GM12878 (cell line): Measurements from ENCODE around the gene SIN3B. TPM values are rescaled to one million over a fixed set of nuclear protein-coding genes. Genes with fewer than 3 reads are reported as not detected.

Source experiments
- ATAC-seq: fragments of 200-7000 bp; cut with Tn5 transposase; 3 replicates; pipeline ENCODE4 v1.9.1; 2020; ENCODE audit warnings: mild to moderate bottlenecking, moderate library complexity
- BruUV-seq: library from RNA; stranded (reverse); fragments of 400-500 nt; replicated peaks from 2 replicates; lab custom pipeline; 2021; lab: Mats Ljungman, UMichigan
- CTCF ChIA-PET: fragments of 300-600 bp; sonication (Branson Sonifier 250); formaldehyde crosslinking; extraction: SDS; loops from one replicate; lab custom pipeline; 2021; ENCODE audit warnings: inconsistent platforms; lab: Yijun Ruan, JAX
- POLR2A ChIA-PET: fragments of 350-600 bp; formaldehyde crosslinking; extraction: SDS; loops from one replicate; lab custom pipeline; 2021; ENCODE audit warnings: inconsistent platforms; lab: Charles Lee
- RAD21 ChIA-PET: fragments of 300-600 bp; sonication (Branson Sonifier 250); formaldehyde crosslinking; loops from one replicate; lab custom pipeline; 2023; ENCODE audit warnings: antibody characterized with exemption; ENCODE audit not compliant: unreplicated experiment; lab: Charles Lee
- SMC1A ChIA-PET: fragments of 300-600 bp; sonication (Branson Sonifier 250); formaldehyde crosslinking; loops from one replicate; lab custom pipeline; 2023; ENCODE audit not compliant: unreplicated experiment, uncharacterized antibody; lab: Charles Lee
- DNase-seq: peaks from one replicate; pipeline ENCODE4 v3.0.0-alpha.2; 2011; ENCODE audit warnings: low read depth, low spot score
- FAIRE-seq: peaks from 3 replicates; lab custom pipeline; 2011; peaks lifted over from hg19 to GRCh38; lab: Jason Lieb, UNC
- H2AFZ ChIP-seq: 2 replicates; pipeline ENCODE4 v1.6.0; 2011; ENCODE audit warnings: low read depth, low read length, control low read depth; ENCODE audit not compliant: control insufficient read depth
- H3K27ac ChIP-seq: 2 replicates; pipeline ENCODE4 v1.5.1; 2011; ENCODE audit warnings: control low read depth; ENCODE audit not compliant: control insufficient read depth, insufficient read depth
- H3K27me3 ChIP-seq, 2 experiments: replicated peaks in 1 of 2; 2 replicates each; pipeline versions ENCODE4 v1.6.0 to v1.6.1; 2011; ENCODE audit warnings: low read length in 1 of 2; ENCODE audit not compliant: control insufficient read depth in 2 of 2, insufficient read depth in 2 of 2
- H3K36me3 ChIP-seq, 2 experiments: 2 replicates each; pipeline ENCODE4 v1.5.1; 2011; ENCODE audit warnings: low read length in 1 of 2; ENCODE audit not compliant: control insufficient read depth in 2 of 2, insufficient read depth in 2 of 2
- H3K4me1 ChIP-seq: 2 replicates; pipeline ENCODE4 v1.6.1; 2011; ENCODE audit warnings: mild to moderate bottlenecking, low read length, moderate library complexity, mixed read lengths; ENCODE audit not compliant: control insufficient read depth, insufficient read depth
- H3K4me2 ChIP-seq: 2 replicates; pipeline ENCODE4 v1.6.0; 2011; ENCODE audit warnings: control low read depth; ENCODE audit not compliant: control insufficient read depth, insufficient read depth
- H3K4me3 ChIP-seq: fragments of 200-600 bp; sonication (generic); 2 replicates; pipeline ENCODE4 v1.5.1; 2016
- H3K79me2 ChIP-seq: 2 replicates; pipeline ENCODE4 v1.6.0; 2011; ENCODE audit warnings: low read length; ENCODE audit not compliant: control insufficient read depth, insufficient read depth
- H3K9ac ChIP-seq: 2 replicates; pipeline ENCODE4 v1.8.0; 2011; ENCODE audit warnings: low read length, control low read depth, mixed read lengths; ENCODE audit not compliant: control insufficient read depth, insufficient read depth
- H3K9me3 ChIP-seq: replicated peaks from 3 replicates; pipeline ENCODE4 v1.5.1; 2011; ENCODE audit warnings: mild to moderate bottlenecking, low read length; ENCODE audit not compliant: control insufficient read depth, insufficient read depth
- H4K20me1 ChIP-seq: 2 replicates; pipeline ENCODE4 v1.6.0; 2011; ENCODE audit not compliant: control insufficient read depth, insufficient read depth
- ESRRA ChIP-seq: IDR thresholded peaks from 2 replicates; pipeline ENCODE4 v1.6.1; 2012; ENCODE audit warnings: mild to moderate bottlenecking, low read length, improper control_type of control experiment
- JUNB ChIP-seq: IDR thresholded peaks from 2 replicates; pipeline ENCODE4 v1.6.1; 2016; ENCODE audit warnings: antibody characterized with exemption, mild to moderate bottlenecking
- MYC ChIP-seq: IDR thresholded peaks from 2 replicates; pipeline ENCODE4 v1.6.1; 2011; ENCODE audit warnings: mild to moderate bottlenecking, low read length, moderate library complexity, inconsistent platforms; ENCODE audit not compliant: insufficient read depth, insufficient replicate concordance, insufficient read length, severe bottlenecking
- NFYB ChIP-seq: IDR thresholded peaks from 2 replicates; pipeline ENCODE4 v1.6.1; 2011; ENCODE audit warnings: low read depth, mild to moderate bottlenecking, low read length, improper control_type of control experiment, moderate library complexity; ENCODE audit not compliant: insufficient read depth
- NR2F1 ChIP-seq: fragments of 450-650 bp; conservative IDR thresholded peaks from 2 replicates; pipeline ENCODE4 v1.6.1; 2017; ENCODE audit warnings: mild to moderate bottlenecking
- SMAD5 ChIP-seq: IDR thresholded peaks from 2 replicates; pipeline ENCODE4 v1.6.1; 2016; ENCODE audit warnings: antibody characterized with exemption, low read depth
- WGBS: methylation state at CpG from one replicate; pipeline ENCODE4 v1.1.6; 2016; ENCODE audit warnings: low lambda C conversion rate; ENCODE audit not compliant: insufficient replicate concordance, insufficient coverage; ENCODE audit errors: missing lambda C conversion rate; 5-methylcytosine and 5-hydroxymethylcytosine counted together
- in situ Hi-C: fragments of 300-500 bp; cut with MboI; formaldehyde crosslinking; loops from 9 replicates; pipeline ENCODE4 v1.14.3; 2018; ENCODE audit warnings: mixed read lengths
- intact Hi-C: fragments of 100-400 bp; cut with micrococcal nuclease; formaldehyde crosslinking; loops from one replicate; pipeline ENCODE4 v1.14.2; 2022; ENCODE audit not compliant: unreplicated experiment
- polyA plus RNA-seq, 11 experiments: library from polyadenylated mRNA; depleted of rRNA in 4 of 11; unstranded in 6 of 11; stranded (reverse) in 5 of 11; fragments of >200 nt; fragmentation: Nextera tagmentation in 4 of 11; fragmentation: Illumina TruSeq in 1 of 11; extraction: Ambion mirVana in 4 of 11; extraction: Trizol in 1 of 11; gene quantifications; 1 replicate in 1 of 11; 2 replicates in 10 of 11; pipeline versions ENCODE4 v1.2.1 to v1.2.3, GENCODE V29; 2011 to 2016; ENCODE audit warnings: inconsistent platforms in 2 of 11, missing spikeins in 2 of 11, low read depth in 1 of 11
- total RNA-seq, 4 experiments: library from RNA; depleted of rRNA in 3 of 4; stranded (reverse); fragments of >200 nt in 3 of 4; fragmentation: Illumina TruSeq in 1 of 4; extraction: Trizol in 1 of 4; gene quantifications; 2 replicates each; pipeline versions ENCODE4 v1.2.1 to v1.2.3, GENCODE V29; 2013 to 2021
- TF ChIP-seq, protein P1 (sequence below): fragments of 450-650 bp; IDR thresholded peaks from 2 replicates; pipeline ENCODE4 v1.6.1; 2017; ENCODE audit warnings: mild to moderate bottlenecking, moderate library complexity

Gene SIN3B
- total and polyA plus RNA-seq, 10 of the 15 experiments (the other 5 are each of a cell fraction or from before 2014, with no cell fraction given): 0.68 to 34.5 (median 15.8) TPM

DNA sequence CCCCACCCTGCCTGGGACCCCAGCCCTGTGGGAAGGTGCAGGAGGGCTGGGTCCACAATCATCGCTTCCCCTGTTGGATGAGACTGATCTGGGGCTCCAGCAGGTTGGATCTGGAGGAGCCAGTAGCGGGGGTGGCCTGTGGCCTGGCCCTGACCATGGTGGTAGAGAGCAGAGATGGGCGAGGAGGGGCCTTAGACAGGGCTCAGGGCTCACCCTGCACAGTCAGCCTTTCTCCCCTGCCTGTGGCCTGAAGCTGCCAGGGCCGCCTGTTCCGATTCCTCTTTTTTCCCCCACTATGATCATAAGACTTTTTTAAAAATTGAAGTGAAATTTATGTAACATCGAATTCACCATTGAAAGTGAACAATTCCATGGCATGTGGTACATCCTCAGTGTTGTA, 18.2 kb downstream of the SIN3B start:
- Histone ChIP-seq H3K4me3 (no peak overlapping the region), H3K27ac (no peak overlapping the region), H4K20me1 (no peaks in the 10 kb centered on the region), H3K4me2 (no peak overlapping the region), H3K9me3 (no peaks in the 10 kb centered on the region), H3K79me2 (no peaks in the 10 kb centered on the region), H3K9ac (no peak overlapping the region), H3K27me3 (no peaks in the 10 kb centered on the region), H3K4me1 (no peaks in the 10 kb centered on the region), H2AFZ (no peak overlapping the region), H3K36me3 (peaks cover 19 to 25% of the 10 kb centered on the region in 2 experiments; a peak in 3 of 4 replicates)
- RAD21 ChIA-PET: no interaction called here
- FAIRE-seq (no peak), ATAC-seq (no peak), DNase-seq (no peak)
- POLR2A ChIA-PET: no interaction called here
- no TSS peak for BruUV-seq
- in situ Hi-C loops (no loop called here), intact Hi-C loops (no loop called here)
- 96% methylated on average over 6 of the region's 6 CpGs for WGBS
- TF ChIP-seq NR2F1 (no peak), SMAD5 (no peak), JUNB (no peak), NFYB (no peak), ESRRA (no peak), MYC (no peak)
- TF ChIP-seq, protein P1, sequence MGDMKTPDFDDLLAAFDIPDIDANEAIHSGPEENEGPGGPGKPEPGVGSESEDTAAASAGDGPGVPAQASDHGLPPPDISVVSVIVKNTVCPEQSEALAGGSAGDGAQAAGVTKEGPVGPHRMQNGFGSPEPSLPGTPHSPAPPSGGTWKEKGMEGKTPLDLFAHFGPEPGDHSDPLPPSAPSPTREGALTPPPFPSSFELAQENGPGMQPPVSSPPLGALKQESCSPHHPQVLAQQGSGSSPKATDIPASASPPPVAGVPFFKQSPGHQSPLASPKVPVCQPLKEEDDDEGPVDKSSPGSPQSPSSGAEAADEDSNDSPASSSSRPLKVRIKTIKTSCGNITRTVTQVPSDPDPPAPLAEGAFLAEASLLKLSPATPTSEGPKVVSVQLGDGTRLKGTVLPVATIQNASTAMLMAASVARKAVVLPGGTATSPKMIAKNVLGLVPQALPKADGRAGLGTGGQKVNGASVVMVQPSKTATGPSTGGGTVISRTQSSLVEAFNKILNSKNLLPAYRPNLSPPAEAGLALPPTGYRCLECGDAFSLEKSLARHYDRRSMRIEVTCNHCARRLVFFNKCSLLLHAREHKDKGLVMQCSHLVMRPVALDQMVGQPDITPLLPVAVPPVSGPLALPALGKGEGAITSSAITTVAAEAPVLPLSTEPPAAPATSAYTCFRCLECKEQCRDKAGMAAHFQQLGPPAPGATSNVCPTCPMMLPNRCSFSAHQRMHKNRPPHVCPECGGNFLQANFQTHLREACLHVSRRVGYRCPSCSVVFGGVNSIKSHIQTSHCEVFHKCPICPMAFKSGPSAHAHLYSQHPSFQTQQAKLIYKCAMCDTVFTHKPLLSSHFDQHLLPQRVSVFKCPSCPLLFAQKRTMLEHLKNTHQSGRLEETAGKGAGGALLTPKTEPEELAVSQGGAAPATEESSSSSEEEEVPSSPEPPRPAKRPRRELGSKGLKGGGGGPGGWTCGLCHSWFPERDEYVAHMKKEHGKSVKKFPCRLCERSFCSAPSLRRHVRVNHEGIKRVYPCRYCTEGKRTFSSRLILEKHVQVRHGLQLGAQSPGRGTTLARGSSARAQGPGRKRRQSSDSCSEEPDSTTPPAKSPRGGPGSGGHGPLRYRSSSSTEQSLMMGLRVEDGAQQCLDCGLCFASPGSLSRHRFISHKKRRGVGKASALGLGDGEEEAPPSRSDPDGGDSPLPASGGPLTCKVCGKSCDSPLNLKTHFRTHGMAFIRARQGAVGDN: no peak
- CTCF ChIA-PET: no interaction called here
- SMC1A ChIA-PET: no interaction called here
